HEK293T (cell line): ENCODE data around the gene PRKACG.

Source experiments
- ELF4 ChIP-seq: fragments of 450-650 bp; IDR thresholded peaks from 2 replicates; pipeline ENCODE4 v1.6.1; 2017; ENCODE audit warnings: antibody characterized with exemption
- FOXK2 ChIP-seq: fragments of 450-650 bp; IDR thresholded peaks from 2 replicates; pipeline ENCODE4 v1.6.1; 2016; ENCODE audit warnings: mild to moderate bottlenecking
- LEF1 ChIP-seq: fragments of 450-650 bp; IDR thresholded peaks from 2 replicates; pipeline ENCODE4 v1.6.1; 2017; ENCODE audit warnings: mild to moderate bottlenecking, borderline replicate concordance
- NFRKB ChIP-seq: fragments of 450-650 bp; IDR thresholded peaks from 2 replicates; pipeline ENCODE4 v1.6.1; 2016; ENCODE audit warnings: mild to moderate bottlenecking, moderate library complexity
- SP1 ChIP-seq: fragments of 450-650 bp; IDR thresholded peaks from 2 replicates; pipeline ENCODE4 v1.6.1; 2017
- TARDBP ChIP-seq: fragments of 450-650 bp; IDR thresholded peaks from 2 replicates; pipeline ENCODE4 v1.6.1; 2016

DNA sequence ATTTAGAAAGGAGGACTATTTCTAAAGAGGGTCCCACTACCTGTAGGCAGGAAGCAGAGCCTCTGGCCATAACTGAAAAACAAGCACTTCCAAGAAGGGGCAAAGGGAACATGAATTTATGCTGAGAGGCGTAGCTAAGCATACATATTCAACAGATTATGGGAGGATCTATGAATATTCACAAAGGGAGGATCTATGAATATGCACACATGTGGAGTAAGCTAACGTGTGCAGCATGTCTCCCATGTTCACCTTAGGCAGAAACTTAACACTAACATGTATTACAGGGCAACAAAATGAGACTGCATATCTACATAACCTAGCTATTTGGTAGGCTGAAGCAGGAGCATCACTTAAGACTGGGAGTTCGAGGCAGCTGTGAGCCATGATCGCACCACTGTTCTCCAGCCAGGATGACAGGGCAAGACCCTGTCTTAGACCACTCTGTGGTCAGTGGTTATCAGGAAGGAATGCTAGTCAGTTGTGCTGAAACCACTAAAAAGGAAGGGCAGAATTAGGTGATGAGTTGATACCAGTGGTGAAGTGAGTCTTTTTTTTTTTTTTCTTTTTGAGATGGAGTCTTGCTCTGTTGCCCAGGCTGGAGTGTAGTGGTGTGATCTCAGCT is 42.4 kb upstream of the PRKACG start:
- TF ChIP-seq ELF4 (no peak), SP1 (no peak), TARDBP (no peak), LEF1 (no peak), FOXK2 (no peak), NFRKB (no peak)
